ENCODE measurements around the gene NDRG4. TPM values are rescaled to one million over a fixed set of nuclear protein-coding genes. Genes with fewer than 3 reads are reported as not detected.

Gene NDRG4
- 150 TPM for total RNA-seq

GRCh38 chr16:58499615-58500351 lies at the start of gene NDRG4:
Gene NDRG4 (plus strand): TSS chr16:58500143. CDS start chr16:58500249, 106 bp downstream.
- no peaks in the 10 kb centered on the region for H3K27me3 ChIP-seq
- peak within 1 kb of the TSS; percentile 30 to 54 for H3K4me3 ChIP-seq
- no peak within 1 kb of the TSS for H3K27ac ChIP-seq
- H3K9me3 ChIP-seq = no peaks in the 10 kb centered on the region
- intact Hi-C loops (cut with DNase I) = loop anchor here (5.0 kb wide), 1 partner anchor 133 kb away; no protein-coding TSS in a partner anchor
- peak in 1 of 2 donors; percentile 77 for DNase-seq (ENCODE audit: low spot score in 2 of 2)
- peaks cover 3 to 17% of the 10 kb centered on the region in 2 donors for H3K4me1 ChIP-seq
- TF ChIP-seq CTCF (IDR thresholded peaks at IDR 0.05) = no peak
- no peaks in the 10 kb centered on the region for H3K36me3 ChIP-seq

GRCh38 chr16:58450590-58450989 lies 49.4 kb upstream of the NDRG4 start:
- no peaks in the 10 kb centered on the region for H3K36me3 ChIP-seq
- H3K27me3 ChIP-seq = no peaks in the 10 kb centered on the region
- no peak overlapping the region for H3K27ac ChIP-seq
- no peak for TF ChIP-seq CTCF (IDR thresholded peaks at IDR 0.05)
- H3K4me1 ChIP-seq = no peaks in the 10 kb centered on the region
- H3K9me3 ChIP-seq = no peaks in the 10 kb centered on the region
- no peak overlapping the region for H3K4me3 ChIP-seq
- DNase-seq (ENCODE audit: low spot score in 2 of 2) = no peak
- intact Hi-C loops (cut with DNase I) = no loop called here

- intact Hi-C loops (cut with DNase I) = no loop called here
- H3K27ac ChIP-seq = no peak overlapping the region
- no peaks in the 10 kb centered on the region for H3K4me1 ChIP-seq
- H3K36me3 ChIP-seq = no peaks in the 10 kb centered on the region
- no peak overlapping the region for H3K4me3 ChIP-seq
- H3K27me3 ChIP-seq = no peaks in the 10 kb centered on the region
- H3K9me3 ChIP-seq = no peaks in the 10 kb centered on the region
- no peak for DNase-seq (ENCODE audit: low spot score in 2 of 2)
- no peak for TF ChIP-seq CTCF (IDR thresholded peaks at IDR 0.05)
Observed at GRCh38 chr16:58451265-58451689, 48.7 kb upstream of the NDRG4 start.

- Histone ChIP-seq H3K4me1 (no peaks in the 10 kb centered on the region), H3K9me3 (no peaks in the 10 kb centered on the region), H3K4me3 (no peak overlapping the region), H3K36me3 (no peaks in the 10 kb centered on the region), H3K27me3 (no peaks in the 10 kb centered on the region), H3K27ac (no peak overlapping the region)
- intact Hi-C loops (cut with DNase I) = no loop called here
- no peak for DNase-seq (ENCODE audit: low spot score in 2 of 2)
- TF ChIP-seq CTCF (IDR thresholded peaks at IDR 0.05) = no peak
Observed at GRCh38 chr16:58451945-58452401, 48.0 kb upstream of the NDRG4 start.

- no peak for TF ChIP-seq CTCF (IDR thresholded peaks at IDR 0.05)
- no peak overlapping the region for H3K4me3 ChIP-seq
- no peaks in the 10 kb centered on the region for H3K27me3 ChIP-seq
- no peaks in the 10 kb centered on the region for H3K36me3 ChIP-seq
- H3K9me3 ChIP-seq = no peaks in the 10 kb centered on the region
- no peaks in the 10 kb centered on the region for H3K4me1 ChIP-seq
- no peak overlapping the region for H3K27ac ChIP-seq
- DNase-seq (ENCODE audit: low spot score in 2 of 2) = no peak
- intact Hi-C loops (cut with DNase I) = no loop called here
Observed at GRCh38 chr16:58452640-58453039, 47.3 kb upstream of the NDRG4 start.
